Measurements from ENCODE around the gene FGF11. TPM values are rescaled to one million over a fixed set of nuclear protein-coding genes. Genes with fewer than 3 reads are reported as not detected.
"Not testable (repeated sequence)": the region's sequence is repeated elsewhere in the genome, so short reads cannot be mapped to it uniquely, and the experiment has no call there.

The FGF11 gene
- total RNA-seq, 4 donors from 2014 or later = 0.13 to 1.0 (median 0.42) TPM; not detected in 1

GRCh38 chr17:7478276-7479212 lies 39.2 kb downstream of the FGF11 start:
- Histone ChIP-seq H3K9me3 (no peaks in the 10 kb centered on the region), H3K27ac (peak overlapping the region; percentile 99 to 100 (median 100)), H3K4me1 (peaks cover 4 to 89% (median 39%) of the 10 kb centered on the region in 3 donors), H3K36me3 (no peaks in the 10 kb centered on the region), H3K27me3 (no peaks in the 10 kb centered on the region), H3K4me3 (peak overlapping the region; percentile 96 to 100)
- ATAC-seq = peak; percentile 6
- WGBS, 2 donors (ENCODE audit: low coverage in 1 of 2) = 21 to 36% methylated on average over 10 to 12 of the region's 40 CpGs
- TF ChIP-seq, protein P1, sequence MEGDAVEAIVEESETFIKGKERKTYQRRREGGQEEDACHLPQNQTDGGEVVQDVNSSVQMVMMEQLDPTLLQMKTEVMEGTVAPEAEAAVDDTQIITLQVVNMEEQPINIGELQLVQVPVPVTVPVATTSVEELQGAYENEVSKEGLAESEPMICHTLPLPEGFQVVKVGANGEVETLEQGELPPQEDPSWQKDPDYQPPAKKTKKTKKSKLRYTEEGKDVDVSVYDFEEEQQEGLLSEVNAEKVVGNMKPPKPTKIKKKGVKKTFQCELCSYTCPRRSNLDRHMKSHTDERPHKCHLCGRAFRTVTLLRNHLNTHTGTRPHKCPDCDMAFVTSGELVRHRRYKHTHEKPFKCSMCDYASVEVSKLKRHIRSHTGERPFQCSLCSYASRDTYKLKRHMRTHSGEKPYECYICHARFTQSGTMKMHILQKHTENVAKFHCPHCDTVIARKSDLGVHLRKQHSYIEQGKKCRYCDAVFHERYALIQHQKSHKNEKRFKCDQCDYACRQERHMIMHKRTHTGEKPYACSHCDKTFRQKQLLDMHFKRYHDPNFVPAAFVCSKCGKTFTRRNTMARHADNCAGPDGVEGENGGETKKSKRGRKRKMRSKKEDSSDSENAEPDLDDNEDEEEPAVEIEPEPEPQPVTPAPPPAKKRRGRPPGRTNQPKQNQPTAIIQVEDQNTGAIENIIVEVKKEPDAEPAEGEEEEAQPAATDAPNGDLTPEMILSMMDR (IDR thresholded peaks at IDR 0.05) = no peak
- TF ChIP-seq POLR2AphosphoS5 (IDR thresholded peaks at IDR 0.05) (no peak), EP300 (IDR thresholded peaks at IDR 0.05) (no peak), POLR2A (IDR thresholded peaks at IDR 0.05) (no peak)

- peak; percentile 14 for ATAC-seq
- no CpG with 5 or more reads among the region's 92 CpGs for WGBS, 2 donors (ENCODE audit: low coverage in 1 of 2)
- Histone ChIP-seq H3K36me3 (no peaks in the 10 kb centered on the region), H3K4me3 (peak within 1 kb of the TSS; percentile 96 to 100), H3K27me3 (no peaks in the 10 kb centered on the region), H3K27ac (peak within 1 kb of the TSS; percentile 99 to 100 (median 100)), H3K4me1 (peaks cover 4 to 80% (median 39%) of the 10 kb centered on the region in 3 donors), H3K9me3 (no peaks in the 10 kb centered on the region)
- peak; percentile 49 for TF ChIP-seq POLR2AphosphoS5 (IDR thresholded peaks at IDR 0.05)
- TF ChIP-seq EP300 (IDR thresholded peaks at IDR 0.05) = no peak
- TF ChIP-seq, protein P1 (IDR thresholded peaks at IDR 0.05) = no peak
- peak; percentile 53 to 59 for TF ChIP-seq POLR2A (IDR thresholded peaks at IDR 0.05)
Measured at GRCh38 chr17:7479213-7480088, 40.1 kb downstream of the FGF11 start, which contains the start of gene ZBTB4. Gene ZBTB4, minus strand, starts transcription at chr17:7479631. Its CDS starts 12,830 bp downstream, at chr17:7466801.

DNA sequence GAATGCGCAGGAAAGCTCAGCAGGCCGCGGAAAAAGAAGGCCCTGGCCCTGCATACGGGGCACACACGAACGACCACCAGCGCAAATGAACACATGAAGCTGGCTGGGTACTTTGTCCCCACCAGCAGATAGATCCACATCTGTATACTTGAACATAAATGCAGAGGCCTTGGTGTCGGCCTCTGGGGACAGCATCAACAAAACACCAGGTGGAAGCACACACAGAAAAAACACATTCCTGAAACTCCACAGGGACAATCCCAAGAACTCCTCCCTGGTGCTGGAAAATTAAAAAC lies 40.7 kb downstream of the FGF11 start:
- no peak for ATAC-seq

DNA sequence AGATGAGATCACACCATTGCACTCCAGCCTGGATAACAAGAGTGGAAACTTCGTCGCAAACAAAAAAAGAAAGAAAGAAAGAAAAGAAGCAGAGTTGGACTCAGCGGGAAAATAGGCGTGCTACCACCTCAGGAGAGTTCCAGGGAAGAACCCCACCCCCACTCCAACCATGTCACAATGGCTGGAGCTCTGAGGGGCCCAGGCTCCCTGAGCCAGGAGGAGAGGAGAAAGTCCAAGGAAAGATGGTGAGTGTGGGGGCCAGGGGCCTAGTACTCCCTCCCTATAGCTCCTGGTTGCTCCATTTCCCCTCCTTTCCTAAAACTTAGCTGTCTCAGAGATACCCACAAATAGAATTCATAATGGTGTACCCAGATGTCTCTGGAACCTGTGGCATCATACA lies 42.0 kb downstream of the FGF11 start, which contains the start of gene SLC35G6:
Gene SLC35G6 (plus strand): TSS at position 172 of the 400 bp plus-strand sequence. CDS start 71 bp downstream, at position 243.
- Histone ChIP-seq H3K27ac (peak within 1 kb of the TSS; percentile 99 to 100 (median 100)), H3K4me1 (peaks cover 6 to 76% (median 34%) of the 10 kb centered on the region in 3 donors), H3K4me3 (peak within 1 kb of the TSS in 1 of 2 donors; percentile 100)
- not testable (repeated sequence) for H3K27me3 ChIP-seq, ATAC-seq, H3K36me3 ChIP-seq, H3K9me3 ChIP-seq
- 38 to 89% methylated on average over 2 to 4 of the region's 4 CpGs for WGBS, 2 donors (ENCODE audit: low coverage in 1 of 2)

More for the DNA sequence above, 40.7 kb downstream of the FGF11 start:
- Histone ChIP-seq H3K27me3 (no peaks in the 10 kb centered on the region), H3K4me1 (peaks cover 4 to 76% (median 37%) of the 10 kb centered on the region in 3 donors), H3K4me3 (peak overlapping the region; percentile 96 to 100), H3K36me3 (no peaks in the 10 kb centered on the region), H3K9me3 (no peaks in the 10 kb centered on the region), H3K27ac (peak overlapping the region; percentile 99 to 100 (median 100))
- no CpG with 5 or more reads among the region's 8 CpGs for WGBS, 2 donors (ENCODE audit: low coverage in 1 of 2)
- TF ChIP-seq POLR2A (IDR thresholded peaks at IDR 0.05) (no peak), EP300 (IDR thresholded peaks at IDR 0.05) (no peak), POLR2AphosphoS5 (IDR thresholded peaks at IDR 0.05) (no peak)
- TF ChIP-seq, protein P1 (IDR thresholded peaks at IDR 0.05) = no peak

- ATAC-seq, H3K36me3 ChIP-seq, H3K9me3 ChIP-seq, H3K4me3 ChIP-seq, H3K27me3 ChIP-seq: not testable (repeated sequence)
- peaks cover 4 to 76% (median 32%) of the 10 kb centered on the region in 3 donors for H3K4me1 ChIP-seq
- WGBS, 2 donors (ENCODE audit: low coverage in 1 of 2) = 81 to 94% methylated on average over 9 to 10 of the region's 31 CpGs
- H3K27ac ChIP-seq = peak overlapping the region in 3 of 4 donors; percentile 97 to 100 (median 99)
Measured at GRCh38 chr17:7481842-7482741, 42.8 kb downstream of the FGF11 start.

- Histone ChIP-seq H3K4me3 (peak overlapping the region; percentile 50 to 74), H3K4me1 (peaks cover 2 to 76% (median 31%) of the 10 kb centered on the region in 3 donors)
- 44% methylated on average over 2 of the region's 6 CpGs; no CpG with 5 or more reads in 1 of the 2 donors for WGBS, 2 donors (ENCODE audit: low coverage in 1 of 2)
Measured at GRCh38 chr17:7482742-7483088, 43.4 kb downstream of the FGF11 start.

More at GRCh38 chr17:7482742-7483088, 43.4 kb downstream of the FGF11 start:
- not testable (repeated sequence) for ATAC-seq, H3K36me3 ChIP-seq, H3K27me3 ChIP-seq, H3K9me3 ChIP-seq
- peak overlapping the region; percentile 89 to 100 (median 98) for H3K27ac ChIP-seq
